GM18951 (cell line): ENCODE data around the gene C1QL2.

Experiments used
- POLR2A ChIP-seq: IDR thresholded peaks from 4 replicates; pipeline ENCODE4 v1.6.1; 2011; ENCODE audit warnings: mild to moderate bottlenecking; ENCODE audit not compliant: insufficient read length, insufficient read depth; ENCODE audit errors: extremely low read depth
- in situ Hi-C: fragments of 300-500 bp; cut with MboI; formaldehyde crosslinking; loops from one replicate; pipeline ENCODE4 v1.12.0; 2022; ENCODE audit warnings: low sequenced_read_pairs, mixed read lengths, inconsistent platforms; ENCODE audit not compliant: unreplicated experiment

The C1QL2 gene

DNA sequence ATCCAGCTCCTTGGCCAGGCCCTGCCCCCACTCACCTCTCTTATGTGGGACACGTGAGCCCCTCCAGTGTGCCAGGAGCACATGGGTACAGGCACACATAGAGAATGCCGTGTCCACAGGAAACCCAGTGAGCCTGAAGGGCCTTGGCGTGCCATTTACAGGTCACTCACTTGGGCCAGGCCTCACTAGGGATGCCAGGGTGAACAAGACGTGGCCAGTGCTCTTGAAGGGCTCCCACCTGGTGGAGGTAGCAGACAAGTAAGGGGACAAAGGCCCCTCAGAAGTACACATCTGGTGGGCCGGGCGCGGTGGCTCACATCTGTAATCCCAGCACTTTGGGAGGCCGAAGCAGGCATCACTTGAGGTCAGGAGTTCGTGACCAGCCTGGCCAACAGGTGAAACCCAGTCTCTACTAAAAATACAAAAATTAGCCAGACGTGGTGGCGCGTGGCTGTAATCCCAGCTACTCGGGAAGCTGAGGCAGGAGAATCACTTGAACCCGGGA lies 15.1 kb upstream of the C1QL2 start:
- TF ChIP-seq POLR2A, result no peak
- in situ Hi-C loops, result no loop called here

DNA sequence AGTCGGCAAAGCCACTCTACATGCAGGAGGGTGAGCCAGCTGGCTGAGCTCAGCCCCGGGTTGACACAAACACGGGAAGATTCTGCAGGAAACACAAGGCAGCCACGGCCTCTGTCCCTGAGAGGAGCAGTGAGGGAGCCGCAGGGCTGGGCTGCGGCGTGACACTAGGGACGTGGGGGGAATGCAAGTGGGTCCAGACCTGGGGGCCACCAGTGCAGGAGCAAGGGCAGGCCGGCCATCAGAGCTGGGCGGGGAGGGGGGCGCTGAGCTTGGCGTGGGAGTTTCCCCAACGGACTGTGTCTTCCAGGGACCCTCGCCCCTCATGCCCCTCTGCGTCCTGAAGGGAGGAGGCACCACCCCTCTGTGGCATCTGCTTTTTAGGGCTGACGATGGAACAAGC lies 12.0 kb upstream of the C1QL2 start:
- TF ChIP-seq POLR2A, result no peak
- in situ Hi-C loops, result no loop called here

DNA sequence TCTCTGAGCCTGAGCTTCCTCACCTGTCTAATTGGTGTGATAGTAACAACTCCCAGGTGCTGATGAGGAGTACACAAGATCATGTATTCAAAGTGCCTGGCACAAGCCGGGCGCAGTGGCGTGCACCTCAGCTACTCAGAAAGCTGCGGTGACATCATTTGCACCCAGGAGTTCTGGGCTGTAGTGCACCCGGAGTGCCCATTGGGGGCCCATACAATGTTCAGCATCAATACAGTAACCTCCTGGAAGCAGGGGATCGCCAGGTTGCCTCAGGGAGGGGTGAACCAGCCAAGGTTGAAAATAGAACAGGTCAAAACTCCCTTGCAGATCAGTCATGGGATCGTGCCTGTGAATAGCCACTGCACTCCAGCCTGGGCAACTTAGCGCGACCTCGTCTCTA lies 11.2 kb upstream of the C1QL2 start:
- in situ Hi-C loops, result no loop called here
- TF ChIP-seq POLR2A, result no peak

DNA sequence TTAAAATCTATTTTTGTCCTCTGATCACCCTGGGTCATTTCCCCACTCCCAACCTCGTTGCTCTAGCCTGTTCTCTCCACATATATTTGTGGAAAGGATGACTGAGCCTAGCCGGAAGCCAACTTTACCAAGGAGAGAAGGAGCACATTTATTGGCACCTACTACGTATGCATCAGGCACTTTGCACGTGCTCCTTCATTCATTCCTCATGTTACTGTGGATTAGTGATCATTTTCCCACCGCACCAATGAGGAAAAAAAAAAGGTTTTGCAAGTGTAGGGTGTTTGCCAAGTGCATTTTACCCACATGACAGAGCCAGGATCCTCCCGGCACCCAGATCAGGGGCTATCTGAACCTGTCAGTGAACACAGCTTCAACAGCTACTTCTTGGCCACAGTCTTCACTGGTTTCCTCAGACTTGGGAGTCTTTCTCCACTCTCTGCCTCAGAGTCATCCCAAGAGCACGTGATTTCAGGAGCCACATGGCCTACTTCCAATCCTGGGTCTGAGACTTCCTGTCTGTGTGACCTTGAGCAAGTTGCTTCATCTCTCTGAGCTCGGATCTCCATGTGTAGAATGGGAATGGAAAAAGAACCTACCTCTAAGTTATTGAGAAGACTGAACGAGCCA lies 1.9 kb upstream of the C1QL2 start:
- TF ChIP-seq POLR2A, result no peak
- in situ Hi-C loops, result no loop called here

DNA sequence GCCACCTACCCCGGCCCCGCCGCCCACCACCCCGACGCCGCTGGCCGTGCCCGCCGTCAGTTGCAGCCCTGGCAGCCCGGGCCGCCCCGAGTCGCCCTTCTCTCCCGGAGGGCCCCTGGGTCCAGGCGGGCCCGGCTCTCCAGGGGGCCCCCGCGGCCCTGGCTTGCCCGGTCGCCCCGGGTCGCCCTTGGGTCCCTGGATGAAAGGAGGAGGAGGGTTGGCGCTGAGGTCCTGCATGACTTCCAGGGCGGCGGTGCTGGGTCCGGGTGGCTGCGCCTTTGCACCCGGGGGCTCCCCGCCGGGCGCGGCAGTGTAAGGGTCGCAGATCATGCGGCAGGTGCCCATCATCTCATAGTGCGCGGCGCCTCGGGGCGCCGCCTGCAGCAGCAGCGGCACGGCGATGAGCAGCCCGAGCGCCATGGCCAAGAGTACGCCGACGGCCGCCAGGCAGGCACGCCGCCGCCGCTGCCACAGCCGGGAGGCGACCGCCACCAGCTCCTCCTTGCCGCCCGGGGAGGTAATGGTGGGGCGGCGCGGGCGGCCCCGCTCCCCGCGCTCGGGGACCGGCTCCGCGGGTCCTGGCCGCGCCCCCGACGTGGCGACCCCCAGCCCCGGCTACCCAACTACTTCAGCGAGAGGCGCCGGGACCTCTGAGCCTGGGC lies 570 bp downstream of the C1QL2 start:
- in situ Hi-C loops, result no loop called here
- no peak for TF ChIP-seq POLR2A

DNA sequence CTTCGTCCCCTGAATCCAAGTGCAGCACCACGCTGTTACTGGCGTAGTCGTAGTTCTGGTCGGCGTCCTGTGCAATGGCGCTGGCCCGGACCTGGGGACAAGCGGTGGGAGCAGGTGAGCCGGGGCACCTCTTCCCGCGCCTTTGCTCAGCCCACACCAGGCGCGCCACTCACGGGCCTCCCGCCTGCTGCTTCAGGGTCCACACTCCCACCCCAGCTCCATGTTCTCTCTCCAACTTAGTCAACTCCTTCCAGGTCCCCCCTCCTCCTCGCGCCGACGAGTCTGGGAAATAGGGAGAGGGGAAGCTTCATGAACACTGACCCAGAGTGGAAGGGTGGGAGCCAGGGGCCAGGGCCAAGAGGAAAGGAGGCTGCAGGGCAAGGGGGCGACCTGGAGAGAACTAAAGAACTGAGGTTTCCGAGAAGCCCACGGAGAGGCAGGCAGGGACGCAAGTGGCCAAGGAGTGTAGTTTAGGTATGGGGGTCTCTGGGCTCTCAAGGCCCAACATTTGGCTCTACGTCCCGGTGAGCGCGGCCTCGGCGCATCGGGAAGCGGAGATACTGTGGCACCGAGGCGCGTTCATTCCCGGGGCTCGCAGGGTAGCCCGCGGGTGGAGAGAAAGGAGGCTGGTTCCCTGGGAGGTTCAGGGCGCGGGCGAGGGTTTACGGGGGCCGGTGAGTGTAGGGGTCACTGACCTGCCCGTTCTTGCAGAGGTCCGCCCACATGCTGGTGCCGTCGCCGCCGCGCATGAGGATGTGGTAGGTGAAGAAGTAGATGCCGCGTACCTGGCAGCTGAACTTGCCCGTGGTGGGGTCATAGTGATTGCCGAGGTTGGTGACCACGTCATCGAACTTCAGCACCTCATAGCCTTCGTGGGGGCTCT lies 1.4 kb downstream of the C1QL2 start:
- in situ Hi-C loops, result no loop called here
- TF ChIP-seq POLR2A, result no peak

DNA sequence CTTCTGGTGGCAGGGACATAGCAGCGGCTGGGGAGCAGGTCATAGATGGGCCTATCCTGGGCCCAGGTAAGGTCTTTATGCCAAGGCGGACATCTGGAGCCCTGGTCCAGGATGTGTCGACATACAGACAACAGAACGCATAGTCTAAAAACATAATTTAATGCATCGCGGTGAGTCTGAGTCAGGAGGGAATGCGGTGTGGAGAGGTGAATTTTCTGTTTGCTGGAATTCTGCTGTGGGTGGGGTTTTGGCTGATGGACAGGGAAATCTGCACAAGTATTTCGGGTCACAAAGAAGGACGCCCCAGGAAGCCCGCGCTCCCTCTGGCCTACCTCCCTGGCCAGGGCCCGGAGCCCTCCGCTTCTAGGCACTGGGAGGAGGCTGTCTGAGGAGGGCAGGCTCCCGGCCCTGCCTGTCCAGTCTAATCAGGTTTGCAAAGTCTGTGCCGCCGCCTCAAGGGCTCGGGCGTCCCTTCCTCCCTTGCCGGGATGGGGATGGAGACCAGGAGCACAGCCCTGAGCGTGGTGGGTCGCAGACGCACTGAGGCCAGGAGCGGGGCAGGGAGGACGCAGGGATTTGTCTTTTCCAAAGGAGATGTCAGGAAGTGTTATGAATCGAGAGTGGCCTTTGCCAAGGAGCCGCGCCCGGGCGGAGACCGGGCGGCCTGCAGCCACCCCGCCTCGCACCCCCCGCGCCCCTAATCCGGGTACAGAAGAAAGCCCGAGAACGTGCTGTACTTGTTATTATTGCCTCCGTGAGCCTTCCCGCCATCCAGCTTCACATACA lies 2.3 kb downstream of the C1QL2 start:
- in situ Hi-C loops, result no loop called here
- TF ChIP-seq POLR2A, result no peak

DNA sequence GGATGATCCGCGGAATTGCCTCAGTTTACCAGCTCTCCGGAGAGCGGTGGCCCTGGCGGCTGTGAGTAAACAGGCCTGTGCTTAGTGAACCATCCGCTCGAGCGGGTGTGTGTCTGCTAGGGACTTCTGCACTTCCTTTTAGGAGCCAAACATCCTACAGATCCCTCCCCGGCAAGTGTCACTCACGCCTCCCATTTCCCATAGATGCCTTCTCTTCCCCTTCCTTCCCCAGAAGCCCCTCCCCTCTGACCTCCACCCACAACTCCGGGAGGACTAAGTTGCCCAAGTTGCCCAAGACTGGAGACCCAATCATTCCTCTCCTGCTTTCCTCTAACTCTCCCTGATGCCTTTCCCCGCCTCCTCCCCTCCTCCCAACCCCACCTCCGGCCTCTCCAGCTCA lies 2.9 kb downstream of the C1QL2 start:
- in situ Hi-C loops, result no loop called here
- TF ChIP-seq POLR2A, result no peak

DNA sequence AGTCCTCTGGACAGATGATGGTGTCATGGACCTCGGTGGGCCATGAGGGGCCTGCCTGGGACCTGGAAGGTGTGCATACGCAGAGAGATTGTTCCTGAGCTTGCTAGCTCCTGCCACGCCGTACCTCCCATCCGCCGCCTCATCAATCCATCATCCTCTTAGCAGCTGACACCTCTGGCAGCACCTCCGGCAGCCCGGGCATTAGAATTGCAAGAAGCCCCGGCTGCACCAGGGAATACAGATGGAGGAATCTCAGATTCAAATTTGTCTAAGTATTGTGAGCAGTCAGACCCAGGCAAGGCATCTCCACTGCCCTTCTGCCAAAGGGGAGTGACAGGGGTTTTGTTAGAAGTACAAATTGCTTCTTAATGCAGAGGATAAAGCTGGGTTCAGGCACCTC lies 4.5 kb downstream of the C1QL2 start:
- in situ Hi-C loops, result no loop called here
- TF ChIP-seq POLR2A, result no peak

DNA sequence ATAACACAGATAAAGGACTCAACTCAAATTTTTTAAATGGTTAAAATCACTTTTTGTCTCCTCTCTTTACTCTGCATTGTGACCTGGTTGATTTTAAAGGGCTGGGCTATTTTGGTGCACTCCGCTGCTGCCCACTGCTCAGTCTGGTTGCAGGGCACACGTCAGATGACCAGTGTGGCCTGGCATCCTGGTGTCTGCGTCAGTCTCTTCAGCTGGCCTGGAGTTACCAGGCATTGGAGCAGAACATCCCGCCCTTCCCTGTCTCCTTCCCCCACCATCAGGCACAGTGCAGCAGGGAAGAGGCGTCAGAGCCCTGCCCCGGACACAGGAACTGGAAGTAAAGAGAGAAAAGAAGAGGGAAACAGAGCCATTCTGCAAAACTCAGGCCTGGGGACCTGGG lies 8.9 kb downstream of the C1QL2 start:
- no peak for TF ChIP-seq POLR2A
- in situ Hi-C loops, result no loop called here

DNA sequence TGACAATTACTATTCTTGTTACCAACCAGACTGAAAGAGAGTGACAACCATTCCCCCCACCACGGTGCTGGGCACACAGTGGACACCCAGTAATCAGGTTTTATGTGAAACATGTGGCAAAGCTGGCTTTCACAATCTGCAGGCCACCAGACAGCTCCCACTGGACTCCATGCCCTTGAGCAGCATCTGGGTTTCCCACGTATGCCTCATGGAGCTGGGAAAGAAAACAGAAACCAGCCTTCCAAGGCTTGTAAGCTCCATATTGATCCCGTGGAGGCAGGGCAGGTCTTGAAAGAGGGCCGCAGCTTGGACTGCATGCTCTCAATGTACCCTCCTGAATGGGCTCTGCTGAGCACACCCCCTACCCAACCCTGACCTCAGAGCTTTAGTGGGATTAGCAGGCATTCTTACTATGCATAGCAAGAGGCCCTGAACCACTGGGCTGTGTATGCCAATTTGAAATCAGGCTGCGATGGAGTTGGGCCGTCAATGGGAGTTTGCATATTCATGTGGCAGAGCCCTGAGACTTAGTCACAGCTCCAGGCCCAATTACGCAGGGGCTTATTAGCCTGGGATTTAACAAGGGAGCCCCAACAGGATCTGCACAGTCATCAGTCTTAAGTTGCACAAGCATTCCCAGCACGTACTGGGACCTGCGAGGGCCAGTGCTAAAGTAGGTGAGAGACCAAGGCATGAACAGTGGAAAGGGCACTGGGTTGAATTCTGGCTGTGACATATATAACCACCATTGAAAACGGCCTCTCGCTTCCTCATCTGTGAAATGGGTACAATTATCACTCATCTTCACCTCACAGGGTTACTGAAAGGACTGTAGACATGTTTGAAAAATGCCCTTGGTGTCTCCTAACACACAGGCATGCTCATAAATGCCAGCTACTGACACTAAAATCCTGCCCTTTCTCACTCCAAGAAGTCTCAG lies 10.5 kb downstream of the C1QL2 start:
- no peak for TF ChIP-seq POLR2A
- in situ Hi-C loops, result no loop called here

DNA sequence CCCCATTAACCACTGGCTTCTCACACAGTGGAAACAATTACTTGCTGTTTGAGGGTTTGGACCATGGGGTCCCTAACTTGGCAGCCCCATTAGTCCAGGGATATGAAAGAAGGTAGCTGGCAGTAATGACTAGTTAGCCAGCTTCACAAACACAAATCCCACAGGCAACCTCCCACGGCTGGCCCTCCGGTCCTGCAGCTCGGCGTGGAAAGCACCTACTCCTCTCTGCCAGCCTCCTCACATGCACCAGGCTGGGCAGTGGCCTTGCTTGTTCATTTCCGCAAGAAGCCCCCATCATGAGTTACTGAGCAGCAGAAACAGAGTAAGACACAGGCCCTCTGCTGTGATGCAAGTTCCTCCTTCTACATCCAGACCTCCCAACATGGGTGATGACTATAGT lies 13.7 kb downstream of the C1QL2 start:
- no peak for TF ChIP-seq POLR2A
- in situ Hi-C loops, result no loop called here
